K562 (cell line): ENCODE data around the gene COL5A3. TPM values are rescaled to one million over a fixed set of nuclear protein-coding genes. Genes with fewer than 3 reads are reported as not detected.
"Not testable (repeated sequence)": the region's sequence is repeated elsewhere in the genome, so short reads cannot be mapped to it uniquely, and the experiment has no call there.

Source experiments
- ATAC-seq: fragments of 200-7000 bp; cut with Tn5 transposase; 3 replicates; pipeline ENCODE4 v1.9.1; 2020; ENCODE audit warnings: moderate library complexity
- BruUV-seq: library from RNA; stranded (reverse); fragments of 400-500 nt; replicated peaks from 2 replicates; lab custom pipeline; 2021; lab: Mats Ljungman, UMichigan
- CTCF ChIA-PET: fragments of 300-600 bp; formaldehyde crosslinking; extraction: SDS; loops from one replicate; lab custom pipeline; 2021; ENCODE audit warnings: low intra/inter-chr PET ratio; lab: Yijun Ruan, JAX
- POLR2A ChIA-PET: fragments of 300-600, 350-650 bp; sonication (Branson Sonifier 250); formaldehyde crosslinking; extraction: SDS; loops from one replicate; lab custom pipeline; 2021; ENCODE audit warnings: antibody characterized with exemption, inconsistent platforms; lab: Yijun Ruan, JAX
- DNase-seq, 4 experiments: peaks; one replicate each; pipeline versions ENCODE4 v3.0.0 to v3.0.0-alpha.2; 2011 to 2018; ENCODE audit warnings: low spot score in 3 of 4, mixed read lengths in 3 of 4; ENCODE audit errors: extremely low read depth in 1 of 4
- FAIRE-seq: peaks from 2 replicates; lab custom pipeline; 2011; peaks lifted over from hg19 to GRCh38; lab: Jason Lieb, UNC
- H2AFZ ChIP-seq: 2 replicates; pipeline ENCODE4 v1.6.0; 2011; ENCODE audit warnings: low read depth, low read length, control low read depth, inconsistent platforms
- H3K27ac ChIP-seq: fragments of 200-600 bp; 3 replicates; pipeline ENCODE4 v1.8.0; 2011; ENCODE audit warnings: low read depth, mild to moderate bottlenecking, control low read depth, inconsistent platforms, low read length, moderate library complexity, mixed read lengths; ENCODE audit errors: extremely low read depth
- H3K27me3 ChIP-seq, 2 experiments: fragments of 300-600 bp in 1 of 2; 2 replicates in 1 of 2; 3 replicates in 1 of 2; pipeline versions ENCODE4 v1.6.0 to v1.8.0; 2011; ENCODE audit warnings: inconsistent platforms in 2 of 2, low read length in 2 of 2, mild to moderate bottlenecking in 1 of 2, mixed read lengths in 1 of 2, moderate library complexity in 1 of 2; ENCODE audit not compliant: control insufficient read depth in 2 of 2, insufficient read depth in 2 of 2
- H3K36me3 ChIP-seq: fragments of 300-600 bp; 3 replicates; pipeline ENCODE4 v1.8.0; 2011; ENCODE audit warnings: mild to moderate bottlenecking, low read length, inconsistent platforms; ENCODE audit not compliant: control insufficient read depth, insufficient read depth
- H3K4me1 ChIP-seq, 2 experiments: fragments of 200-600 bp in 1 of 2; replicated peaks in 1 of 2; 2 replicates in 1 of 2; 3 replicates in 1 of 2; pipeline versions ENCODE4 v1.5.1 to v1.8.0; 2011; ENCODE audit warnings: inconsistent platforms in 2 of 2, low read length in 2 of 2, mild to moderate bottlenecking in 1 of 2, mixed read lengths in 1 of 2, moderate library complexity in 1 of 2; ENCODE audit not compliant: control insufficient read depth in 2 of 2, insufficient read depth in 2 of 2
- H3K4me2 ChIP-seq: 2 replicates; pipeline ENCODE4 v1.6.1; 2011; ENCODE audit warnings: low read length, control low read depth, inconsistent platforms, mixed read lengths; ENCODE audit not compliant: insufficient read depth
- H3K4me3 ChIP-seq: fragments of 200-600 bp; sonication (generic), shearing (Covaris generic); 2 replicates; pipeline ENCODE4 v1.5.1; 2016; ENCODE audit warnings: control low read depth, inconsistent platforms
- H3K79me2 ChIP-seq: fragments of 200-600 bp; 3 replicates; pipeline ENCODE4 v1.8.0; 2011; ENCODE audit warnings: low read length, inconsistent platforms; ENCODE audit not compliant: control insufficient read depth, insufficient read depth
- H3K9ac ChIP-seq, 2 experiments: 2 replicates each; pipeline versions ENCODE4 v1.6.0 to v1.6.1; 2011; ENCODE audit warnings: low read depth in 2 of 2, low read length in 2 of 2, control low read depth in 1 of 2, inconsistent platforms in 1 of 2, mild to moderate bottlenecking in 1 of 2, mixed read lengths in 1 of 2; ENCODE audit not compliant: insufficient read depth in 1 of 2
- H3K9me1 ChIP-seq: one replicate; pipeline ENCODE4 v1.6.0; 2011; ENCODE audit warnings: inconsistent platforms, mild to moderate bottlenecking, low read length, moderate library complexity; ENCODE audit not compliant: control insufficient read depth, insufficient read depth
- H3K9me3 ChIP-seq: replicated peaks from 2 replicates; pipeline ENCODE4 v1.5.1; 2011; ENCODE audit warnings: low read depth, low read length, inconsistent platforms; ENCODE audit not compliant: control insufficient read depth, insufficient read depth
- H4K20me1 ChIP-seq: replicated peaks from 2 replicates; pipeline ENCODE4 v1.6.1; 2011; ENCODE audit warnings: low read length, inconsistent platforms, mixed read lengths; ENCODE audit not compliant: control insufficient read depth, insufficient read depth
- FOXK2 ChIP-seq, 2 experiments: fragments of 450-650 bp; IDR thresholded peaks in 1 of 2; conservative IDR thresholded peaks in 1 of 2; 2 replicates each; pipeline ENCODE4 v1.6.1; 2016; ENCODE audit warnings: low read depth in 2 of 2, mild to moderate bottlenecking in 1 of 2
- KDM1A ChIP-seq, 2 experiments: fragments of 450-650 bp; IDR thresholded peaks; 2 replicates each; pipeline ENCODE4 v1.6.1; 2016; ENCODE audit warnings: mild to moderate bottlenecking in 2 of 2
- MEF2A ChIP-seq: IDR thresholded peaks from 2 replicates; pipeline ENCODE4 v1.6.1; 2011; ENCODE audit warnings: low read depth, mild to moderate bottlenecking, low read length, moderate library complexity; ENCODE audit not compliant: control insufficient read depth
- NCOA6 ChIP-seq: fragments of 450-650 bp; IDR thresholded peaks from 2 replicates; pipeline ENCODE4 v1.6.1; 2017; ENCODE audit warnings: mild to moderate bottlenecking
- NFIX ChIP-seq: fragments of 250-450 bp; sonication (Bioruptor Pico); IDR thresholded peaks from 2 replicates; pipeline ENCODE4 v1.4.0; 2020; ENCODE audit warnings: low read depth, mild to moderate bottlenecking, moderate library complexity
- NR2F6 ChIP-seq: fragments of 450-650 bp; formaldehyde crosslinking; IDR thresholded peaks from 2 replicates; pipeline ENCODE4 v1.4.0; 2020; ENCODE audit warnings: mild to moderate bottlenecking
- NRF1 ChIP-seq, 2 experiments: fragments of 450-650 bp; IDR thresholded peaks in 1 of 2; conservative IDR thresholded peaks in 1 of 2; 2 replicates each; pipeline ENCODE4 v1.6.1; 2014; ENCODE audit warnings: mild to moderate bottlenecking in 2 of 2
- RNF2 ChIP-seq: sonication (generic); IDR thresholded peaks from 2 replicates; pipeline ENCODE4 v1.6.1; 2016
- SMARCE1 ChIP-seq: fragments of 450-650 bp; IDR thresholded peaks from 2 replicates; pipeline ENCODE4 v1.7.1; 2016; ENCODE audit warnings: mild to moderate bottlenecking
- SREBF1 ChIP-seq: fragments of 150-350 bp; IDR thresholded peaks from 2 replicates; pipeline ENCODE4 v1.6.1; 2014; ENCODE audit warnings: antibody characterized with exemption, low read depth, low read length, borderline replicate concordance
- TBL1XR1 ChIP-seq, 2 experiments: IDR thresholded peaks; 2 replicates each; pipeline ENCODE4 v1.6.1; 2012; ENCODE audit warnings: improper control_type of control experiment in 2 of 2, low read length in 2 of 2, mild to moderate bottlenecking in 1 of 2
- TGIF2 ChIP-seq: sonication (generic); formaldehyde crosslinking; IDR thresholded peaks from 2 replicates; pipeline ENCODE4 v1.8.1; 2022; ENCODE audit warnings: mild to moderate bottlenecking, missing genetic modification reagents, moderate library complexity
- XRCC5 ChIP-seq: fragments of 200-400 bp; formaldehyde crosslinking; IDR thresholded peaks from 2 replicates; pipeline ENCODE4 v1.6.1; 2017; ENCODE audit warnings: low read depth, mild to moderate bottlenecking, low read length
- ZNF23 ChIP-seq: fragments of 250-450 bp; sonication (Bioruptor Pico); IDR thresholded peaks from 2 replicates; pipeline ENCODE4 v1.4.0; 2020; ENCODE audit warnings: mild to moderate bottlenecking
- ZNF511 ChIP-seq: sonication (generic); formaldehyde crosslinking; IDR thresholded peaks from 2 replicates; pipeline ENCODE4 v1.8.0; 2022; ENCODE audit warnings: mild to moderate bottlenecking, missing genetic modification reagents
- WGBS: fragments of 100-300 bp; shearing (Covaris generic); methylation state at CpG from one replicate; pipeline ENCODE4 v1.1.6; 2016; ENCODE audit warnings: low coverage, mixed read lengths; ENCODE audit not compliant: insufficient coverage; ENCODE audit errors: missing lambda C conversion rate; 5-methylcytosine and 5-hydroxymethylcytosine counted together
- in situ Hi-C: fragments of 300-500 bp; cut with MboI; formaldehyde crosslinking; loops from 4 replicates; pipeline ENCODE4 v1.15.0; 2018; ENCODE audit warnings: inconsistent platforms, mixed read lengths
- intact Hi-C: fragments of 100-400 bp; cut with micrococcal nuclease; formaldehyde crosslinking; loops from 2 replicates; pipeline ENCODE4 v1.14.2; 2022
- polyA plus RNA-seq, 8 experiments: library from polyadenylated mRNA; depleted of rRNA in 4 of 8; stranded (reverse) in 5 of 8; unstranded in 3 of 8; fragments of >200 nt; fragmentation: Nextera tagmentation in 2 of 8; fragmentation: Illumina TruSeq in 1 of 8; extraction: Ambion mirVana in 2 of 8; extraction: Trizol in 1 of 8; gene quantifications; 2 replicates each; pipeline versions ENCODE4 v1.2.1 to v1.2.3, GENCODE V29; 2011 to 2014; ENCODE audit warnings: inconsistent platforms in 1 of 8, missing spikeins in 1 of 8
- total RNA-seq, 7 experiments: library from RNA; depleted of rRNA in 6 of 7; stranded (reverse); fragments of >200 nt in 6 of 7; fragmentation: Illumina TruSeq in 2 of 7; extraction: Trizol in 2 of 7; gene quantifications; 2 replicates each; pipeline versions ENCODE4 v1.2.1 to v1.2.3, GENCODE V29; 2011 to 2021; ENCODE audit warnings: low replicate concordance in 1 of 7

Gene COL5A3
- total and polyA plus RNA-seq, 9 of the 15 experiments (the other 6 are each of a cell fraction or from before 2014, with no cell fraction given), result 0.01 to 0.02 TPM; not detected in 7

GRCh38 chr19:9946528-9947125, 63.7 kb downstream of the COL5A3 start:
- H3K27me3 ChIP-seq, H3K9me3 ChIP-seq, ATAC-seq, H3K27ac ChIP-seq, H3K36me3 ChIP-seq, H3K79me2 ChIP-seq, H2AFZ ChIP-seq, H4K20me1 ChIP-seq, H3K9me1 ChIP-seq, H3K4me3 ChIP-seq, H3K4me2 ChIP-seq, BruUV-seq, DNase-seq, intact Hi-C loops, H3K9ac ChIP-seq, FAIRE-seq, in situ Hi-C loops: not testable (repeated sequence)
- ChIA-PET CTCF (interaction anchor here (0.6 kb wide), 1 partner anchor 435 kb away, joined by 5 read pairs; no protein-coding TSS in a partner anchor), POLR2A (interaction anchor here (0.7 kb wide), 1 partner anchor 12 kb away, joined by 3 read pairs; no protein-coding TSS in a partner anchor)
- H3K4me1 ChIP-seq, result peaks cover 15 to 18% of the 10 kb centered on the region in 2 experiments; a peak in 4 of 5 replicates
- TF ChIP-seq KDM1A (IDR thresholded peaks at IDR 0.05), result 0 out of 4 replicates have a peak, but pooled peaks of 1 of the 2 experiments have one; percentile 18
- WGBS, result 76% methylated on average over 6 of the region's 7 CpGs

- peak overlapping the region; percentile 96 for H2AFZ ChIP-seq
- ChIA-PET POLR2A (interaction anchor here (0.6 to 1.1 kb wide), 2 partner anchors 9 to 84 kb away, joined by 3 read pairs; no protein-coding TSS in a partner anchor), CTCF (interaction anchor here (0.6 kb wide), 1 partner anchor 52 kb away, joined by 3 read pairs; no protein-coding TSS in a partner anchor)
- peak; percentile 89 for ATAC-seq
- 21% methylated on average over 15 of the region's 18 CpGs for WGBS
- H3K9ac ChIP-seq, result peak overlapping the region; percentile 10 to 62; a peak in 3 of 4 replicates
- peaks cover 15 to 18% of the 10 kb centered on the region in 2 experiments; a peak in 4 of 5 replicates for H3K4me1 ChIP-seq
- in situ Hi-C loops, result no loop called here
- H3K4me2 ChIP-seq, result peak overlapping the region; percentile 39; the same call in 1 of the 2 replicates
- no peaks in the 10 kb centered on the region for H3K36me3 ChIP-seq
- no TSS peak for BruUV-seq
- no peaks in the 10 kb centered on the region for H4K20me1 ChIP-seq
- no peak overlapping the region; the same call in 1 of the 3 replicates for H3K27ac ChIP-seq
- intact Hi-C loops, result no loop called here
- no peak overlapping the region for H3K4me3 ChIP-seq
- H3K79me2 ChIP-seq, result no peaks in the 10 kb centered on the region
- FAIRE-seq, result no peak
- no peaks in the 10 kb centered on the region for H3K9me1 ChIP-seq
- DNase-seq, result peak; percentile 71 to 78 (median 75)
- no peaks in the 10 kb centered on the region for H3K9me3 ChIP-seq
- no peaks in the 10 kb centered on the region for H3K27me3 ChIP-seq
- no peak for TF ChIP-seq SREBF1
- 0 out of 2 replicates have a peak, but pooled peaks have one; percentile 40 for TF ChIP-seq SMARCE1
- no peak for TF ChIP-seq FOXK2 (conservative IDR thresholded peaks at IDR 0.05 in 1 of 2, IDR thresholded peaks at IDR 0.05 in 1 of 2; ENCODE audit: low read depth in 2 of 2)
- TF ChIP-seq TBL1XR1 (IDR thresholded peaks at IDR 0.05; ENCODE audit: low read length in 2 of 2), result no peak
- TF ChIP-seq XRCC5, result no peak
- no peak for TF ChIP-seq ZNF511
- no peak for TF ChIP-seq MEF2A
- peak; percentile 41 to 50; a peak in 2 of 4 replicates for TF ChIP-seq NRF1 (conservative IDR thresholded peaks at IDR 0.05 in 1 of 2, IDR thresholded peaks at IDR 0.05 in 1 of 2)
- TF ChIP-seq TGIF2 (CRISPR knock-in tag), result no peak
- TF ChIP-seq NR2F6 (CRISPR knock-in tag), result no peak
- no peak for TF ChIP-seq NCOA6
- no peak for TF ChIP-seq RNF2
- TF ChIP-seq NFIX (CRISPR knock-in tag), result no peak
- TF ChIP-seq ZNF23, result no peak
These were observed 64.9 kb downstream of the COL5A3 start for GRCh38 chr19:9945319-9945966.
